Adrenal gland (tissue), 5 donors: ENCODE data around the gene ZFHX2.

ENCODE experiments used
- POLR2A ChIP-seq, 2 donors: fragments of 450-650 bp; IDR thresholded peaks; one replicate each; pipeline ENCODE4 v1.6.1; 2017; ENCODE audit warnings: antibody characterized with exemption in 2 of 2, mild to moderate bottlenecking in 2 of 2, moderate library complexity in 1 of 2
- TF ChIP-seq, protein P1 (sequence below), 6 experiments: fragments of 450-650 bp in 4 of 6; fragments of 200-600 bp in 2 of 6; sonication (generic) in 1 of 6; IDR thresholded peaks; 1 replicate in 5 of 6; 2 replicates in 1 of 6; pipeline versions ENCODE4 v1.5.1 to v1.8.0; 2016 to 2021; ENCODE audit warnings: antibody characterized with exemption in 6 of 6, mild to moderate bottlenecking in 2 of 6, moderate library complexity in 1 of 6
- donor health status: DM: no; HTN: no; CAD: no.

DNA sequence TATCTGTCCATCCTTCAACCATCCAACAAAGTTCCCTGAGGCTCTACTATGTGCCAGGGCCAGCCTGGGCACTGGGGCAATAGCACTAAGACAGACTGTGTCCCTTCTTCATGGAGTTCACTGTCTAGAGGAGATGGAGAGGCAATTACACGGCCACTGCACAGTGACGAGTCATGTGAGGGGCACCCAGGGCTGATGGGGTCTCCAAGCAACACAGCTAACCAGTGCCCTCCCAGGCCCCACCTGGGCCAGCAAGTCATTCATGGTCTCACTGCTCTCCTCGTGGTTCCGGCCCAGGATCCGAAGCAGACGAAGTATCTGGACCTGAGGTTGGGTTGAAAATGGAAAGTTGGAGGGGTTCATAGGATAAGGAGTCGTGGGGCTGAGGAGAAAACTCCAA, 13.3 kb upstream of the ZFHX2 start:
- TF ChIP-seq, protein P1, sequence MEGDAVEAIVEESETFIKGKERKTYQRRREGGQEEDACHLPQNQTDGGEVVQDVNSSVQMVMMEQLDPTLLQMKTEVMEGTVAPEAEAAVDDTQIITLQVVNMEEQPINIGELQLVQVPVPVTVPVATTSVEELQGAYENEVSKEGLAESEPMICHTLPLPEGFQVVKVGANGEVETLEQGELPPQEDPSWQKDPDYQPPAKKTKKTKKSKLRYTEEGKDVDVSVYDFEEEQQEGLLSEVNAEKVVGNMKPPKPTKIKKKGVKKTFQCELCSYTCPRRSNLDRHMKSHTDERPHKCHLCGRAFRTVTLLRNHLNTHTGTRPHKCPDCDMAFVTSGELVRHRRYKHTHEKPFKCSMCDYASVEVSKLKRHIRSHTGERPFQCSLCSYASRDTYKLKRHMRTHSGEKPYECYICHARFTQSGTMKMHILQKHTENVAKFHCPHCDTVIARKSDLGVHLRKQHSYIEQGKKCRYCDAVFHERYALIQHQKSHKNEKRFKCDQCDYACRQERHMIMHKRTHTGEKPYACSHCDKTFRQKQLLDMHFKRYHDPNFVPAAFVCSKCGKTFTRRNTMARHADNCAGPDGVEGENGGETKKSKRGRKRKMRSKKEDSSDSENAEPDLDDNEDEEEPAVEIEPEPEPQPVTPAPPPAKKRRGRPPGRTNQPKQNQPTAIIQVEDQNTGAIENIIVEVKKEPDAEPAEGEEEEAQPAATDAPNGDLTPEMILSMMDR (IDR thresholded peaks at IDR 0.05): no peak
- no peak for TF ChIP-seq POLR2A (IDR thresholded peaks at IDR 0.05)
